Suprapubic skin (tissue), 4 donors: ENCODE data around the gene CBLIF.

Experiments used
- EP300 ChIP-seq: sonication (generic); formaldehyde crosslinking; IDR thresholded peaks from one replicate; pipeline ENCODE4 v1.6.1; 2017; ENCODE audit warnings: antibody characterized with exemption
- POLR2A ChIP-seq, 2 donors: fragments of 450-650 bp; IDR thresholded peaks; one replicate each; pipeline ENCODE4 v1.6.1; 2017; ENCODE audit warnings: antibody characterized with exemption in 2 of 2, mild to moderate bottlenecking in 2 of 2, moderate library complexity in 2 of 2
- POLR2AphosphoS5 ChIP-seq, 3 donors: sonication (generic); formaldehyde crosslinking; IDR thresholded peaks; one replicate each; pipeline ENCODE4 v1.6.1; 2017; ENCODE audit warnings: antibody characterized with exemption in 3 of 3
- TF ChIP-seq, protein P1 (sequence below), 2 donors: fragments of 200-600 bp in 1 of 2; fragments of 450-650 bp in 1 of 2; sonication (generic) in 1 of 2; IDR thresholded peaks; one replicate each; pipeline ENCODE4 v1.5.1; 2016 to 2019; ENCODE audit warnings: antibody characterized with exemption in 2 of 2, mild to moderate bottlenecking in 1 of 2, moderate library complexity in 1 of 2

DNA sequence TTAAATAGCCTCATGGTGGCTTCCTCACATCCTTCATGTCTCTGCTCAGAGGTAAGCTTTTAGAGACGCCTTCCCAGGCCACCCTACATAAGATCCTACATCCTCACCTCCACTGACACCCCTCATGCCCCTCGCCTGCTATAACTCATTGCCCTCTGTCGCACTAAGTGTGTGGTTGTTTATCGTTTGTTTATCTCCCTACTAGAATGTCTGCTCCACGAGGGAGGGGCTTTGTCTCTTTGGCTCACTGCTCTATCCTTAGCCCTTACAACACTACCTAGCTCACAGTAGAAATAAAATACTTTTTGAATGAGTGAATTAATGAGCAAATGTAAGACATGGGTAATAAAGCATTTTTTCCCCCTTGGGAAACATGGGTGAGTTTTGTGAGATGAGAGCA lies 1.3 kb upstream of the CBLIF start:
- TF ChIP-seq, protein P1, sequence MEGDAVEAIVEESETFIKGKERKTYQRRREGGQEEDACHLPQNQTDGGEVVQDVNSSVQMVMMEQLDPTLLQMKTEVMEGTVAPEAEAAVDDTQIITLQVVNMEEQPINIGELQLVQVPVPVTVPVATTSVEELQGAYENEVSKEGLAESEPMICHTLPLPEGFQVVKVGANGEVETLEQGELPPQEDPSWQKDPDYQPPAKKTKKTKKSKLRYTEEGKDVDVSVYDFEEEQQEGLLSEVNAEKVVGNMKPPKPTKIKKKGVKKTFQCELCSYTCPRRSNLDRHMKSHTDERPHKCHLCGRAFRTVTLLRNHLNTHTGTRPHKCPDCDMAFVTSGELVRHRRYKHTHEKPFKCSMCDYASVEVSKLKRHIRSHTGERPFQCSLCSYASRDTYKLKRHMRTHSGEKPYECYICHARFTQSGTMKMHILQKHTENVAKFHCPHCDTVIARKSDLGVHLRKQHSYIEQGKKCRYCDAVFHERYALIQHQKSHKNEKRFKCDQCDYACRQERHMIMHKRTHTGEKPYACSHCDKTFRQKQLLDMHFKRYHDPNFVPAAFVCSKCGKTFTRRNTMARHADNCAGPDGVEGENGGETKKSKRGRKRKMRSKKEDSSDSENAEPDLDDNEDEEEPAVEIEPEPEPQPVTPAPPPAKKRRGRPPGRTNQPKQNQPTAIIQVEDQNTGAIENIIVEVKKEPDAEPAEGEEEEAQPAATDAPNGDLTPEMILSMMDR (IDR thresholded peaks at IDR 0.05): no peak
- TF ChIP-seq EP300: no peak
- TF ChIP-seq POLR2A (IDR thresholded peaks at IDR 0.05): no peak
- TF ChIP-seq POLR2AphosphoS5 (IDR thresholded peaks at IDR 0.05): no peak
